Adrenal gland (tissue), 12 donors: ENCODE measurements around the gene NGLY1. TPM values are rescaled to one million over a fixed set of nuclear protein-coding genes. Genes with fewer than 3 reads are reported as not detected.

Experiments
- DNase-seq, 7 donors: peaks; one replicate each; pipeline ENCODE4 v3.0.0-alpha.2; 2019 to 2020
- H3K27ac ChIP-seq, 5 donors: fragments of 200-600 bp; sonication (generic) in 4 of 5; 1 replicate in 3 of 5; 2 replicates in 2 of 5; pipeline versions ENCODE4 v1.5.1 to v1.8.0; 2016 to 2020; ENCODE audit warnings: mild to moderate bottlenecking in 1 of 5
- H3K27me3 ChIP-seq: fragments of 200-600 bp; 2 replicates; pipeline ENCODE4 v1.8.0; 2021
- H3K36me3 ChIP-seq, 2 donors: fragments of 200-600 bp; replicated peaks in 1 of 2; 1 replicate in 1 of 2; 2 replicates in 1 of 2; pipeline versions ENCODE4 v1.5.1 to v1.8.0; 2018 to 2022
- H3K4me1 ChIP-seq, 2 donors: fragments of 200-600 bp; replicated peaks in 1 of 2; 1 replicate in 1 of 2; 2 replicates in 1 of 2; pipeline versions ENCODE4 v1.5.1 to v1.8.0; 2018 to 2021
- H3K4me3 ChIP-seq, 4 donors: fragments of 200-600 bp; sonication (generic) in 3 of 4; one replicate each; pipeline ENCODE4 v1.5.1; 2016 to 2018
- H3K9me3 ChIP-seq, 3 donors: fragments of 200-600 bp; sonication (generic) in 1 of 3; replicated peaks in 1 of 3; 1 replicate in 2 of 3; 2 replicates in 1 of 3; pipeline versions ENCODE4 v1.5.1 to v1.8.0; 2016 to 2021
- POLR2A ChIP-seq, 2 donors: fragments of 450-650 bp; IDR thresholded peaks; one replicate each; pipeline ENCODE4 v1.6.1; 2017; ENCODE audit warnings: antibody characterized with exemption in 2 of 2, mild to moderate bottlenecking in 2 of 2, moderate library complexity in 1 of 2
- WGBS, 4 donors: extraction: QIAGEN DNeasy Blood & Tissue Kit in 2 of 4; methylation state at CpG; one replicate each; pipeline versions ENCODE4 v1.1.5 to v1.1.7; 2013 to 2017; 5-methylcytosine and 5-hydroxymethylcytosine counted together
- intact Hi-C, 2 donors: fragments of 100-400 bp; cut with DNase I; formaldehyde crosslinking; loops; one replicate each; pipeline versions ENCODE4 v1.14.1 to v1.15.0; 2022 to 2023
- polyA plus RNA-seq, 3 donors: library from polyadenylated mRNA; stranded (reverse); fragments of 200-250 nt in 2 of 3; fragments of 350-450 nt in 1 of 3; fragmentation: Illumina TruSeq in 1 of 3; extraction: RNeasy Lipid Tissue Mini Kit (QIAGEN cat#74804) in 1 of 3; gene quantifications; one replicate each; pipeline ENCODE4 v1.2.3, GENCODE V29; 2013 to 2014
- small RNA-seq, 2 donors: library from RNA; depleted of rRNA; stranded (forward); fragments of <200 nt; gene quantifications; one replicate each; pipeline ENCODE3, GENCODE V24; 2016
- total RNA-seq, 9 donors: library from RNA; depleted of rRNA in 4 of 9; stranded (reverse); fragments of >200 nt in 4 of 9; fragments of 120-200 nt in 1 of 9; fragmentation: NEBNext Ultra II Directional in 1 of 9; extraction: Animal tissue kit (Norgen Biotek cat#: 25700) in 1 of 9; gene quantifications; one replicate each; pipeline versions ENCODE4 v1.1.0 to v1.2.4, GENCODE V29; 2013 to 2023
- TF ChIP-seq, protein P1 (sequence below), 6 experiments: fragments of 450-650 bp in 4 of 6; fragments of 200-600 bp in 2 of 6; sonication (generic) in 1 of 6; IDR thresholded peaks; 1 replicate in 5 of 6; 2 replicates in 1 of 6; pipeline versions ENCODE4 v1.5.1 to v1.8.0; 2016 to 2021; ENCODE audit warnings: antibody characterized with exemption in 6 of 6, mild to moderate bottlenecking in 2 of 6, moderate library complexity in 1 of 6
- donor health status: healthy with polysubstance abuse.
- donor health status: Bipolar disorder and iron deficiency.
- donor health status: DM: yes; HTN: yes; CAD: no.
- donor health status: DM: no; HTN: no; CAD: no.
- donor health status: DM: no; HTN: no; CAD: no.
- donor health status: DM: yes; HTN: yes; CAD: no.

The NGLY1 gene
- total and polyA plus RNA-seq, 12 donors, result 13.4 to 55.9 (median 31.3) TPM

DNA sequence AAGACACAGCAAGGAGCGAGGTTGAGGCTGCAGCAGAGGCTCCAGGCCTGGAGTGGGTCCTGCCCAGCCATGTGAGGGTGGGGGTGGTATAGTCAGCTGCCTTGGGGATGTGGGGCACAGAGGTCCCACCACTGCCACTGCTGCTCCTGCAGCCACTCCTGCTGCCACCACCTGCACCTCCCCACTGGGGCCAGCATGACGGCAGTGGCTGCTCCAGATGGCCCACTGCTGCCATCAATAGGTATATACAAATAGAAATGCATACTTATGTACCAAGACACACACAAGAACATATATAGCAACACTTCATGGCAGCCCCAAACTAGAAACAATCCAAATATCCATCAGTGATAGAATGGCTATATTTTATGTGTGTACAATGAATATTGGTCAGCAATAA, 108.6 kb downstream of the NGLY1 start:
- TF ChIP-seq, protein P1, sequence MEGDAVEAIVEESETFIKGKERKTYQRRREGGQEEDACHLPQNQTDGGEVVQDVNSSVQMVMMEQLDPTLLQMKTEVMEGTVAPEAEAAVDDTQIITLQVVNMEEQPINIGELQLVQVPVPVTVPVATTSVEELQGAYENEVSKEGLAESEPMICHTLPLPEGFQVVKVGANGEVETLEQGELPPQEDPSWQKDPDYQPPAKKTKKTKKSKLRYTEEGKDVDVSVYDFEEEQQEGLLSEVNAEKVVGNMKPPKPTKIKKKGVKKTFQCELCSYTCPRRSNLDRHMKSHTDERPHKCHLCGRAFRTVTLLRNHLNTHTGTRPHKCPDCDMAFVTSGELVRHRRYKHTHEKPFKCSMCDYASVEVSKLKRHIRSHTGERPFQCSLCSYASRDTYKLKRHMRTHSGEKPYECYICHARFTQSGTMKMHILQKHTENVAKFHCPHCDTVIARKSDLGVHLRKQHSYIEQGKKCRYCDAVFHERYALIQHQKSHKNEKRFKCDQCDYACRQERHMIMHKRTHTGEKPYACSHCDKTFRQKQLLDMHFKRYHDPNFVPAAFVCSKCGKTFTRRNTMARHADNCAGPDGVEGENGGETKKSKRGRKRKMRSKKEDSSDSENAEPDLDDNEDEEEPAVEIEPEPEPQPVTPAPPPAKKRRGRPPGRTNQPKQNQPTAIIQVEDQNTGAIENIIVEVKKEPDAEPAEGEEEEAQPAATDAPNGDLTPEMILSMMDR (IDR thresholded peaks at IDR 0.05), result no peak
- no peak for TF ChIP-seq POLR2A (IDR thresholded peaks at IDR 0.05)
- H3K4me3 ChIP-seq, result no peak overlapping the region
- WGBS, 4 donors, result 78 to 100% (median 87%) methylated on average over 1 to 2 of the region's 2 CpGs
- H3K9me3 ChIP-seq, result peaks cover 0 to 7% (median 0%) of the 10 kb centered on the region in 3 donors
- intact Hi-C loops, result no loop called here
- no peaks in the 10 kb centered on the region for H3K36me3 ChIP-seq
- H3K4me1 ChIP-seq, result no peaks in the 10 kb centered on the region
- H3K27me3 ChIP-seq, result no peaks in the 10 kb centered on the region
- H3K27ac ChIP-seq, result no peak overlapping the region
- no peak for DNase-seq

DNA sequence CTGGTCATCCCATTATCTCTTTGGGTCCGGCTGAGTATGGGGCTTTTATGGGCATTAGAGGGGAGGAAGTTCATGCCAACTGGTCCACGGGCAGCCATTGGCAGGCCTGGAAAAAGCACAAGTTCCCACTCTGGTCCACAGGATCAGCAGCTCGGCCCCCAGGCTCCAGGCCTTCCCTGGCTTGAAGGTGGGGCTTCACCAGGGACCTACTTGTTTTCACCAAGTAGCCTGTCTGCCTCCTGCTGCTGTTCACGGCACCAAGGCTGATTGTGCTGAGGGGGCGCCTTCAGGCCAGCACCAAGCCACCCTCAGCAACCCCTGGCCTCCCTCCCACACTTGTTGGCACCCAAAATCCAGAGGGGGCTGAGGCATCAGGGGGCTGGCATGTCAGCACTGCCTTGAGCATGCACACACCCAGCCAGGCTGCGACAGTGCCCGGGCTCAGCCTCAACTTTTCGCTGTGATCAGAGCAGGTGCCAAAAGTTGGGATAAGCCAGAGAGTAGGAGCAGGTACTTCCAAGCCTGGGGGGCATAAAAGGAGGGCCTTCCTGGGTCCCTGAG, 109.4 kb downstream of the NGLY1 start:
- no peaks in the 10 kb centered on the region for H3K4me1 ChIP-seq
- H3K27me3 ChIP-seq, result no peaks in the 10 kb centered on the region
- H3K9me3 ChIP-seq, result peaks cover 0 to 5% (median 0%) of the 10 kb centered on the region in 3 donors
- intact Hi-C loops, result no loop called here
- no peak overlapping the region for H3K4me3 ChIP-seq
- no peak overlapping the region for H3K27ac ChIP-seq
- H3K36me3 ChIP-seq, result no peaks in the 10 kb centered on the region
- no peak for TF ChIP-seq POLR2A (IDR thresholded peaks at IDR 0.05)
- TF ChIP-seq, protein P1 (IDR thresholded peaks at IDR 0.05), result no peak
- 85 to 100% (median 93%) methylated on average over 6 to 8 of the region's 8 CpGs for WGBS, 4 donors
- DNase-seq, result no peak

Small RNAs within 50 kb of the gene (small RNA-seq; reads per million reads assigned to genes)
- gene CRIP1P2, result 0 reads per million in 2 donors

Other genes starting within 250 kb of the NGLY1 start
- gene TOP2B, start 118.5 kb downstream of the NGLY1 start, total RNA-seq, result 100 to 1,000 TPM in 1 of 9 donors, 10 to 100 TPM in 8; 49.1 to 108 (median 76.2) TPM
- gene TOP2B, start 118.5 kb downstream of the NGLY1 start, polyA plus RNA-seq, result 10 to 100 TPM; 33.7 to 83.3 (median 39.6) TPM
- gene OXSM, start 6.6 kb upstream of the NGLY1 start, total RNA-seq, result 10 to 100 TPM; 10.2 to 29.6 (median 14.7) TPM
- 10 to 100 TPM; 26.4 to 40.9 (median 27.5) TPM for gene OXSM, start 6.6 kb upstream of the NGLY1 start, polyA plus RNA-seq